SIG-M5 treated with dmso at 0.1 percent for 504 hours (cell line): Measurements from ENCODE around the gene LST1.

Experiments used
- DNase-seq: peaks from one replicate; lab custom pipeline; 2025; ENCODE audit not compliant: unreplicated experiment; lab: John Stamatoyannopoulos, UW

Gene LST1

DNA sequence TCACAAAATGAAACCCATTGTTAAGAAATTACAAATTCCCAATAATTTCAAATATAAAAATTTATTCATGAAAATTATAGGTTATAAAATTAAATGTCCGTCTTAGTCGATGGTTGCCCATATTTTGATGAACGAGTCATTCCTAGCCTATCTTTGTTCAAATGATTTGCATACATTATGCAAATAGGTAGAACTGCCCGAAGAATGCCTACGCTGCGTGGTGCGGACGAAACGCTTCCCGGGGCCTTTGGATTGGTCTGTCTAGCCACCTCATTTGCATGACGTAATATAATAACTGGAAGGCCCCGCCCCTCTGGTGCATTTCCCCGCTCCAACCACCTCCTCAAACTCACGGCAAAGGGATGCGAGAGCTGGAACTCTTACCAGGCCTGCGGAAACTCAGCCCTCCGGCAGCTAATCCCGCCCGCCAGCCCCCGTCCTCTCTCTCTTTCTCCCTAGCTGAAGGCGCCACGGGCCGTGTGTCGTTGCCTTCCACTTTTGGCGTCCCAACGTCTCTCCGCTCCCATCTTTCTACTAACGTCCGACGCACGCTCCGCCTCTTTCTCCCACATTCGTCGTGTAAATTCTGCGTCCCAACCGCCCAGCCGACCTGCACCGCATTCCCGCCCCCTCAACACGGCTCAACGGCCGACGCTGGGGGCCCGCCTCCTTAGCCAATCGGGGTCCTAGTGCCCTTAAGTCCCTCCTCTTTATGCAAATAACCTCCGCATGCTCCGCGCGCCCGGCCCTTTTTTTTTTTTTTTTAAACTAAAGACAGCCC, 33.9 kb downstream of the LST1 start:
- DNase-seq, result peak; percentile 98

- peak; percentile 71 for DNase-seq
Measured at GRCh38 chr6:31620586-31621319, 34.7 kb downstream of the LST1 start, which contains the start of gene PRRC2A. Gene PRRC2A, plus strand, starts transcription at chr6:31620715. Its CDS starts 2,075 bp downstream, at chr6:31622790.

DNA sequence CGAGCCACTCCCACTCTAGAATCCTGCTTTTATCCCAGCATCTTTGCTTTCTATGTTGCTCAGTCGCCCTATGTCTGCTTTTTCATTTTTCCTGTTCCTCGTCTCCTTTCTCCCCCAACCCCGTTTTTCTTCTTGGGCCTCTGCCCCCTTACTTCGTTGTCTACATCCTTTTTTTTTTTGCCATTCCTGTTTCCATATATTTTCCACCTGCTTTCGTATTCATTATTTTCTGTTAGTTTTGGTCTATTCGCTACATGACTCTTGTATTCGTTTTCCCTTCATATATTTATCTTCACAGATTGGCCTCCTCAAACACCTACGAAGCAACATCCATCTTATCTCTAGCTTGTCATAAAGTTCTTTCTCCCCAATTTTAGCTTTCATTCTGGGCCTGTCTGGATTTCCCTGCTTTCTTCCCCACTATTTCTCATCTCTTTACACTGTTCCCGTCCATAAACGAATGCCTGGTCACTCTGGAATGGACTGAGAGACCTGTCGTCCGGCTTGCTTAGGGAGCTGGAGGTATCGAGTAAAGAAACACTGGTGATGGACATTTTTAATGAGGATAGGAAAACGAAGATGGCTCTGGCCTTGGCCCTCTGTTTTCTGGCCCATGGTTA, 35.4 kb downstream of the LST1 start:
- no peak for DNase-seq

DNA sequence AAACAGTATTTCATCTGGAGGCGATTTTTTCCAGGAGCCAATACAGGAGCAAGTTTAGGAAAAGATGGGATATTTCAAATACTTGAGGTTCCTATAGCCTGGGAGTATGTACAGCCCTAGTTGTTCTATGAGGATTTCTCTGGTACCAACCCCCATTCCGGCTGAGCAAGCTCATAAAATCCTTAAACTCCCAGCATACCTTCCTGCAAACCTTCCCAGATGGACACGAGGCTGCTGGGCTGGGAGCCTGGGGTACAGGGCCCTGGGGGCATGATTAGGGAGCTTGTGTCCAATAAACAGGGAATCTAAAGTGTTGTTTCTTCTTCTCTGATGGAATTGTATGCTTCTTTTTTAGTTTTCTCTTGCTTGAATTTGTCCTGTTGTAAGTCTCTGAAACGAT, 35.9 kb downstream of the LST1 start:
- DNase-seq, result no peak

GRCh38 chr6:31622684-31623091, 36.6 kb downstream of the LST1 start:
- peak; percentile 89 for DNase-seq

- DNase-seq, result no peak
Measured at GRCh38 chr6:31624070-31624469, 38.0 kb downstream of the LST1 start.

DNA sequence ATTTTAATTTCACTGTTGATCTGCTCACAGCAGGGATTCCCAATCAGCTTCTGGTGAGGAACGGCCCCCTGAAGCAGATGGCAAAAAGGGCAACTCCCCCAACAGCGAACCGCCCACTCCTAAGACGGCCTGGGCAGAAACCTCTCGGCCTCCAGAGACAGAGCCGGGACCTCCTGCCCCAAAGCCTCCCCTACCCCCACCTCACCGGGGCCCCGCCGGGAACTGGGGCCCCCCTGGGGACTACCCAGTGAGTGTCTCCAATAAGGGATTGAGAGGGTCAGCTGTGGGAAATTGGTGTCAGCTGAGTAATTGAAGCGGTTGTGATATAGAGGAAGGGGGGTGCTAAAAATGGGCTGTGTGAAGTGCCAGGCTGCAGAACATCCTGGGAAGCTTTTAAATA, 40.9 kb downstream of the LST1 start:
- no peak for DNase-seq

DNA sequence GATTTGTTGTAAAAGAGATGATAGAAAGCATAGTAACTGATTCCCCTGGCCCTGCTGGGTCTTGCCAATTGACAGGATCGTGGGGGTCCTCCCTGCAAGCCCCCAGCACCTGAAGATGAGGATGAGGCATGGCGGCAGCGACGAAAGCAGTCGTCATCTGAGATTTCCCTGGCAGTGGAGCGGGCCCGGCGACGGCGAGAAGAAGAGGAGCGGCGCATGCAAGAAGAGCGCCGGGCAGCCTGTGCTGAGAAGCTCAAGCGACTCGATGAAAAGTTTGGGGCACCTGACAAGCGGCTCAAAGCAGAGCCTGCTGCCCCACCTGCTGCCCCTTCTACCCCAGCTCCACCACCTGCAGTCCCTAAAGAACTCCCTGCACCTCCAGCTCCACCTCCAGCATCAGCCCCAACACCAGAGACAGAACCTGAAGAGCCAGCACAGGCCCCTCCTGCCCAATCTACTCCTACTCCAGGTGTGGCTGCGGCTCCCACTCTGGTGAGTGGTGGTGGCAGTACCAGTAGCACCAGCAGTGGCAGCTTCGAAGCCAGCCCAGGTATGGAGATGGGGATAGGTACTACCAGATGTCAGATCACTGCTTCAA, 41.7 kb downstream of the LST1 start:
- DNase-seq, result no peak

DNA sequence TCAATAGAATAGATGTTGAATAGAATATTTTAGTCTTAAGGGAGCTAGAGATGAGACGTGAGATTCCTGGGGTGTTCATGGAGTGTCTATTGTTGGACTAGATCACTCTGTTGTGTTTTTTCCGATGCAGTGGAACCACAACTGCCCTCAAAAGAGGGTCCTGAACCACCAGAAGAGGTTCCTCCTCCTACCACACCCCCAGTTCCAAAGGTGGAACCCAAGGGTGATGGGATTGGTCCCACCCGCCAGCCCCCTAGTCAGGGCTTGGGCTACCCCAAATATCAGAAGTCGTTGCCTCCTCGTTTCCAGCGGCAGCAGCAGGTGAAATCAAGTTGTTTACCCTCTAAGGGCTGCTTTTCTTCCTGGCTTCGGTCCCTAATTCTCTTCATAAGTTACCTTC, 42.9 kb downstream of the LST1 start:
- no peak for DNase-seq

DNA sequence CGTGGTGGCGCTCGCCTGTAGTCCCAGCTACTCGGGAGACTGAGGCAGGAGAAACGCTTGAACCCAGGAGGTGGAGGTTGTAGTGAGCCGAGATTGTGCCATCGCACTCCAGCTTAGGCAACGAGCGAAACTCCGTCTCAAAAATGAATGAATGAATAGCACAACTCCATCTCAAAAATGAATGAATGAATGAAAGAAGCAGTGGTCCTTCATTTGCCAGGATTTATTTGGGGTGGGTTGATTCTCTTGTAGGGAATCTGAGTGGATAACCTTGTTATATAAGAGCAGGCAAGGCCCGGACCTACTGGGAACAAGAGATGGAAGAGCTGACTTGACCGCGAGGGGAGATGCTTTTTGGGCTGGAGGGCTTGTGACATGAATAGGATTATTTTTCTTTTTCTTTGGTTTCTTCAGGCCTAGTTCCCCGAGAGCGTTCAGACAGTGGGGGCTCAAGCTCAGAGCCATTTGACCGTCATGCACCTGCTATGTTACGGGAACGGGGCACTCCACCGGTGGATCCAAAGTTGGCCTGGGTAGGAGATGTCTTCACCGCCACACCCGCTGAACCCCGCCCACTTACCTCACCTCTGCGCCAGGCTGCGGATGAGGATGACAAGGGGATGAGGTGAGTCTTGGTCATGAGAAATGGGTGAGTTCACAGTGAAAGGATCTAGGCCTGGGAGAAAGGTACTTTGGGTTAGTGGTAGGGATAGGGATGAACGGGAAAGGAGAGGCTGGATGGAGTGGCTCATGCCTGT, 44.3 kb downstream of the LST1 start:
- no peak for DNase-seq

DNA sequence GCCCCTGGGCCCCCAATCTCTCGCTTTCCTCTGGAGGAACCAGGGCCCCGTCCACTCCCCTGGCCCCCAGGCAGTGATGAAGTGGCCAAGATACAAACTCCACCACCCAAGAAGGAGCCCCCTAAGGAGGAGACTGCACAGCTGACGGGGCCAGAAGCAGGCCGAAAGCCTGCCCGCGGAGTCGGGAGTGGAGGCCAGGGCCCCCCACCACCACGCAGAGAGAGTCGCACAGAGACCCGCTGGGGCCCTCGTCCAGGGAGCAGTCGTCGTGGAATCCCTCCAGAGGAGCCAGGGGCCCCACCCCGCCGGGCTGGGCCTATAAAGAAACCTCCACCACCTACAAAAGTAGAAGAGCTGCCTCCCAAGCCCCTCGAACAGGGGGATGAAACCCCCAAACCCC, 45.1 kb downstream of the LST1 start:
- DNase-seq, result no peak

- no peak for DNase-seq
Measured at GRCh38 chr6:31631681-31632278, 45.7 kb downstream of the LST1 start.

GRCh38 chr6:31632279-31632946, 46.3 kb downstream of the LST1 start:
- DNase-seq, result no peak

- no peak for DNase-seq
Measured at GRCh38 chr6:31633447-31633846, 47.4 kb downstream of the LST1 start.

- no peak for DNase-seq
Measured at GRCh38 chr6:31634131-31634530, 48.1 kb downstream of the LST1 start.

- no peak for DNase-seq
Measured at GRCh38 chr6:31634969-31635575, 49.0 kb downstream of the LST1 start.

GRCh38 chr6:31636698-31637596, 50.9 kb downstream of the LST1 start:
- DNase-seq, result no peak
